Measurements from ENCODE around the gene E2F4. TPM values are rescaled to one million over a fixed set of nuclear protein-coding genes. Genes with fewer than 3 reads are reported as not detected.

The E2F4 gene
- total RNA-seq, 2 experiments from 2014 or later, result 105 to 114 TPM

DNA sequence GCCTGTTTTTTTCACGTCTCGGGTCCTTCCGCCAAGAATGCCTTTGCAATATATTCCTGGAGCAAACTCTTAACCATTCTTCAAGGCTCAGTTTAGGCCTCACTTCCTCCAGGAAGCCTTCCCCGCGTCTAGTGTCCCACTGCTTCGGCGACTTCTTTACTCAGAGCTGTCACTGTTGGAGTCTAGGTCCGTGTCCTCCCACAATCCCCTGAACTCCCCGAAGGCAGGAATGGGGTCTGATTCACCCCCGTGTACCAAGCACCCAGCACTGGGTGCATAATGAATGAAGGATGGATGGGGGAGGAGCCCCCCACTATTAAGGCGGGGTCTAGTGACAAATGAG is 8.7 kb upstream of the E2F4 start:
- peaks cover 14% of the 10 kb centered on the region for H3K27me3 Mint-ChIP-seq
- peaks cover 13% of the 10 kb centered on the region for H3K4me1 Mint-ChIP-seq
- no peak overlapping the region for H3K27ac Mint-ChIP-seq
- DNase-seq (no peak), ATAC-seq (ENCODE audit: low read depth) (no peak)
- H3K4me3 Mint-ChIP-seq, result no peak overlapping the region
- no peaks in the 10 kb centered on the region for H3K9me3 Mint-ChIP-seq
- POLR2A ChIA-PET, result interaction anchor here (1.0 to 3.4 kb wide), 3 partner anchors 10 to 61 kb away, joined by 3 to 14 read pairs (median 3); partner anchors contain the start of genes FBXL8 and TRADD
- peaks cover 4% of the 10 kb centered on the region for H3K36me3 Mint-ChIP-seq

DNA sequence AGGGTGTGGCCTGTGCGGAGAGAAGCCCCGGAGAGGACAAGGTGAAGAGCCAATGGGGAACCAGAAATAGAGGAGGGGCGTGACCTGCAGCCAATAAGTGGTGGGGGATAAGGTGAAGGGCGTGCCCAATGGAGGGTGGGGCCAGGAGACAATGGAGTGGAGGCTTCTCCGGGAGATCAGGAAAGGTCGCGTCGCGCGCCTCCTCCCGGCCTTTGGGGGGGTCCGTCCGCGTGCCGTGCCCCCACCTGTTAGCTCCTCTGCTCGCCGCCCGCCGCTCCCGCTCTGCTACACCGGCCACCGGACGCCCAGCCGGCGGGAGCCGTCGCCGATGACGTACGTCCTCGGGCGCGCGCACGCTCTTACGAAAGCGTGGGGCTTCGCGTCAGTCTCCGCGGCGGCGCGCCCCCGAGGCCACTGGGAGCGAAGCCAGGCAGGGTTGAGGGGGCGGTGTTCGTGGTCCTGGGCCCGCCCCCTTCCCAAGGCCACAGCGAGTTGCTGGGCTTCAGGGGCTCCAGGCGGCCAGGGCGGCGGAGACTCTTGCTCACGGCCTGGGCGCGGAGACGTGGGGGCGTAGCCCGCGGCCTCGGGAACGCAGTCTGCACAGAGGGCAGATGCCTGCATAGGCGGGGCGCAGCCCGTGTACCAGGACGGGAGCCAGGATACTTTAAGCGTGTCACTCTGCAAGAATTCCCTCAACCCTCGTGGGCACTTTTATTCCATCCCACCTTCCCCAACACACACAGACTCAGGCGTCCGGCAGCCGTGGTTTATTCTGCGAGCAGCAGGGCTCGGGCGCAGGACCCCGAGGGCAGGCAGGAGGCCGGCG is 8.1 kb upstream of the E2F4 start, which contains the start of gene MATCAP1:
Gene MATCAP1, minus strand, starts transcription at position 337 of the 826 bp plus-strand sequence. CDS start 3,353 bp downstream, outside the sequence.
- peaks cover 10% of the 10 kb centered on the region for H3K4me1 Mint-ChIP-seq
- H3K9me3 Mint-ChIP-seq, result no peaks in the 10 kb centered on the region
- peak within 1 kb of the TSS; percentile 86 for H3K4me3 Mint-ChIP-seq
- H3K36me3 Mint-ChIP-seq, result peaks cover 1% of the 10 kb centered on the region
- ATAC-seq (ENCODE audit: low read depth), result peak; percentile 93
- no peak within 1 kb of the TSS for H3K27ac Mint-ChIP-seq
- peaks cover 14% of the 10 kb centered on the region for H3K27me3 Mint-ChIP-seq
- POLR2A ChIA-PET, result interaction anchor here (1.0 to 3.4 kb wide), 7 partner anchors 8 to 170 kb away, joined by 3 to 14 read pairs (median 4); partner anchors contain the start of genes FBXL8 and TRADD
- DNase-seq, result peak; percentile 97

DNA sequence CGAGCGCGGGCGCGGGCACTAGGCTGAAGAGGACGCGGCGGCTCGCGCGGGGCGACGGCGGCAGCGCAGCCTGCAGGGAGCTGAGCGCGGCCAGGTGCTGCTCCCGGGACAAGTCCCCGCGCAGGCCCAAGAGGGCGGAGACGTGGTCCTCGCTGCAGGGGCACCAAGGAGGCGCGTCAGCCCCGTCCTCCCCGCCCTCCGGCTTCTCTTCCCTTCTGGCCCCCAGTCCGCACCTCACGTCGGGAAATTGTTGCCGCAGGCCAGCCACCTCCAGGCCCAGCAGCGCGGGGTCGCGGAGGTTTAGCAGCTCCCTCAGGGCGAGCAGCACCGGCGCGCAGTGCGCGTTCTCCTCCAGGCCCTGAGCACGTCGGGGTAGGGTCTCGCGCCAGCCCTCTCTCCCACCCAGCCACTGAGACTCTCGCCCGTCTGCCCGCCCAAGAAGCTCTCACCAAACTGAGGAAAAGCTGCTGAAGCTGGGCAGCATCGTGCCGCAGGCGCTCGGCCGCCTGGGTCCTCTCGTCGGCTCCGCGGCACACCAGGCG is 7.4 kb upstream of the E2F4 start:
- Mint-ChIP-seq H3K27ac (no peak overlapping the region), H3K36me3 (no peaks in the 10 kb centered on the region), H3K4me3 (peak overlapping the region; percentile 86), H3K4me1 (peaks cover 8% of the 10 kb centered on the region), H3K27me3 (peaks cover 14% of the 10 kb centered on the region), H3K9me3 (no peaks in the 10 kb centered on the region)
- POLR2A ChIA-PET, result interaction anchor here (1.2 to 3.4 kb wide), 8 partner anchors 8 to 201 kb away, joined by 3 to 14 read pairs (median 4); partner anchors contain the start of genes FBXL8 and TRADD
- no peak for DNase-seq
- ATAC-seq (ENCODE audit: low read depth), result peak; percentile 2

DNA sequence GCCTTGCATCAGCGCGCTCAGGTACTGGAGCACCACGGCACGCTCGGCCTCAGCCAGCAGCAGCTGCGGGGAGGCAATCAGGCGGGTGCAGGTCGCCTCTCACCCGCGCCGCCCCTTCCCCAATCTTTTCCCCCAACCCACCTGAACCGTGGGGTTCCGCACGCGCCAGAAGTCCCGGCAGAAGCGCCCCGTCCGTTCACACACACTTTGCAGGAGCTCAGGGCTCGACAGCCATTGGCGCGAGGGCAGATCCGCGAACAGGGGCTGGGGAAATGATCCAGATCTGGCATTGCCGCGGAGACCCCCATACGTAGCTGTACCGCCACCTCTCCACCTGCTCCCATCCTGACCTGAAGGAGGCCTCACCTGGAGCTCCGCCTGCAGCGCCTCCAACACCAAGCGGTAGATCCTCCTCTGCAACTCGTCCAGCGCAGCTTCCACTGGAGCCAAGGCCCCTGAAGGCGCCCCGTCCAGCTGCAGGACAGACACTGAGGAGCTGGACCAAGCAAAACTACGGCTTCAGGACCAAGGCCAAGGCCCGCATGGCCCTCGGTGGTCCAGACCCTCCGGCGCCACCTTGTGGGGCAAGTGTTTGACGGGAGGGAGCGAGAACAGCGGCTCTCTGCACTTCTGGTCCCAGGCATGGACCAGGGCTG is 6.8 kb upstream of the E2F4 start:
- Mint-ChIP-seq H3K9me3 (no peaks in the 10 kb centered on the region), H3K4me3 (peak overlapping the region; percentile 86), H3K27me3 (peaks cover 14% of the 10 kb centered on the region), H3K36me3 (no peaks in the 10 kb centered on the region), H3K4me1 (peaks cover 8% of the 10 kb centered on the region), H3K27ac (peak overlapping the region; percentile 76)
- DNase-seq (peak; percentile 90), ATAC-seq (ENCODE audit: low read depth) (peak; percentile 24)
- POLR2A ChIA-PET, result interaction anchor here (0.8 to 3.4 kb wide), 9 partner anchors 9 to 201 kb away, joined by 3 to 14 read pairs (median 4); partner anchors contain the start of genes B3GNT9, FBXL8 and TRADD

DNA sequence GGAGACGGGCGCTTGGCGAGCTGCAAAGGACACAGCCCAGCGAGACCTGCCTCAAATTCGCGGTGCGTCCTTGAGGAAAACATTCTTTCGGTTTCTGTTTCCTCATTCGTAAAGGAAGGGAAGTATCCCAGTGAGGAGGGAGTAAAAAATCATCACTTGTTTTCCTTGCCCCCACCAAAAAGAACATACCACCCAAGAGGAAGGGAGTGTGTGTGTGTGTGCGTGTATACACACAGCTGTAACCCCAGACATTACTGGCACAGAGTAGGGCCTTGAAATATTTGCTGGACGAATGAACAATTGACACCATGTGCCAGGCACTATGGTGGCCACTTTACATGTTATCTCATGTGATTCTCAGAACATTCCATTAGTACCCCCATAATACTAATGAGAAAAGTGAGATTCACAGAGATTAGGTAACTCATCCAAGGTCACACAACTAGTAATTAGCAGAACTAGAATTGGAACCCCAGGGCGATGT is 6.3 kb upstream of the E2F4 start:
- no peaks in the 10 kb centered on the region for H3K36me3 Mint-ChIP-seq
- peak overlapping the region; percentile 86 for H3K4me3 Mint-ChIP-seq
- H3K9me3 Mint-ChIP-seq, result no peaks in the 10 kb centered on the region
- no peak for ATAC-seq (ENCODE audit: low read depth)
- peaks cover 8% of the 10 kb centered on the region for H3K4me1 Mint-ChIP-seq
- peaks cover 14% of the 10 kb centered on the region for H3K27me3 Mint-ChIP-seq
- no peak overlapping the region for H3K27ac Mint-ChIP-seq
- DNase-seq, result no peak
- POLR2A ChIA-PET, result interaction anchor here (0.8 to 3.4 kb wide), 7 partner anchors 26 to 202 kb away, joined by 3 to 14 read pairs (median 4); partner anchors contain the start of genes B3GNT9, FBXL8 and TRADD

DNA sequence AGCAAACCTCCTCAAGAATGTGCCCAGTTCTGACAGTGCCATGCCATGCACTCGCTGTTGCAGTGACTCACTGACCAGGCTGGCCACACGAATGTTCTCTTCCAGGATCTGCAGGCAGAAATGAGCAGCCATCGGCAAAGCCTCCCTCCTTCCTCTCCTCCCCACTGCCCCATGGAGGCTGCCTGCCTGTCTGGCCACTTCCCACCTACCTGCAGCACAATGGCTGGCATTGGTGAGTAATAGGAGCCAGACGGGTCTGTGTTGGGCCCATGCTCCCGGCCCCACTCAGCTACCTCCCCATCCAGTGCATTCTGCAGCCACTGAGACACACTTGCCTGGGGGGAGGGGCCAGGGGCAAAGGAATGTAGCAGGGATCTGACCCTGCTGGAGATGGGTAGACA is 5.4 kb upstream of the E2F4 start:
- H3K27ac Mint-ChIP-seq, result no peak overlapping the region
- DNase-seq (no peak), ATAC-seq (ENCODE audit: low read depth) (no peak)
- peaks cover 14% of the 10 kb centered on the region for H3K27me3 Mint-ChIP-seq
- no peaks in the 10 kb centered on the region for H3K9me3 Mint-ChIP-seq
- peaks cover 11% of the 10 kb centered on the region for H3K4me1 Mint-ChIP-seq
- H3K36me3 Mint-ChIP-seq, result no peaks in the 10 kb centered on the region
- H3K4me3 Mint-ChIP-seq, result no peak overlapping the region
- POLR2A ChIA-PET, result no interaction called here

DNA sequence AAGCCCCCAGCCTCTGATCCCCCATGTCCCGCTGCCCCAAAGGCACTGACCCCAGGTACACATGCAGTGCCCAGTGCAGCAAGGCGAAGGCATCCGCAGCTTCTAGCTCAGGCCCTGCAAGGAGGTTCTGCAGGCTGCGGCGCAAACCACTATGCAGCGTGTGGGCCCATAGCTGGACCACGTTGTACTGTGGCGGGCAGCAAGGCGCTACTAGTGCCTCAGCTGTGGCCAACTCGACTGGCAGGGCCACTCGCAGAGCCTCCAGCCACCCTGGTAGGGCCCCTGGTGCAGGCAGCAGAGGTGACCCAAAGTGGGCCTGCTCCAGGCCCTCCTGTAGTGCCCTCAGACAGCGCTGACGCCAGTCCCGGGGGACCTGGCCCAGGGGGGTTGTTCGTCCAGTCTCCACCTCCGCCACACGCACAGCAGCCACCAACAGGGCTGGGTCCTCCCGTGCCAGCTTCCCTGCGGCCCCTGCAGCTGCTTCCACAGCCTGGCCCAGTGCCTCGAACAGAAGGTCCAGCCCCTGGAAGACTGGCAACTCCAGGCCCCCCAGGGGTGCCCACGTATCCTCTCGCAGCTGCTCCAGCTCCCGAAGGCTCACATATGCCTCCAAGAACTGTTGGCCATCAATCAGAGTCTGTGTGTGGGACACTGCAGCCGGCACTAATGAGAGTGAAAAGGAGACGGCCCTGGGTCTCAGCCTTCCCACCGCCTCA is 4.6 kb upstream of the E2F4 start:
- POLR2A ChIA-PET, result no interaction called here
- H3K36me3 Mint-ChIP-seq, result no peaks in the 10 kb centered on the region
- ATAC-seq (ENCODE audit: low read depth) (no peak), DNase-seq (no peak)
- H3K27ac Mint-ChIP-seq, result no peak overlapping the region
- peaks cover 14% of the 10 kb centered on the region for H3K4me1 Mint-ChIP-seq
- no peak overlapping the region for H3K4me3 Mint-ChIP-seq
- H3K27me3 Mint-ChIP-seq, result peaks cover 14% of the 10 kb centered on the region
- H3K9me3 Mint-ChIP-seq, result no peaks in the 10 kb centered on the region

DNA sequence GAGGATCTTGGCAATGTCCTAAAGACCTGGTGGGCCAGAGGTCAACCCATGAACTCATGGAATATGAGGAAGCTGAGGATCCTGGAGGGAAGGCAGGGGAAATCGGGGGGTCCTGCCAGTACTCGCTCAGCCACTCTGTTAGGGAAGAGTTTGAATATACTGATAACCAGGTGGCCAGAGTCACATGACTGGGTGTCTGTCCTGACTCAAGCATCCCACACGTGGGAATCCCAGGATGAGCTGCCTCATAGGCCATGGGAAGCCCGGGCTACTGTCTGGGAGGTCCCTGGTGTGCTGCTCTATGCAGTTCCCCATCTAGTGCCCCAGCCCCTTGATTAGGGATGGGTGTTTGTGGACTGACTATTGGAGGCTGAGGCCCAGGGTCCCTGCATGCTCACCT is 3.6 kb upstream of the E2F4 start:
- POLR2A ChIA-PET, result no interaction called here
- Mint-ChIP-seq H3K27me3 (peaks cover 14% of the 10 kb centered on the region), H3K4me1 (peaks cover 23% of the 10 kb centered on the region), H3K36me3 (peaks cover 4% of the 10 kb centered on the region), H3K27ac (peak overlapping the region; percentile 34), H3K9me3 (no peaks in the 10 kb centered on the region), H3K4me3 (no peak overlapping the region)
- DNase-seq (no peak), ATAC-seq (ENCODE audit: low read depth) (no peak)

DNA sequence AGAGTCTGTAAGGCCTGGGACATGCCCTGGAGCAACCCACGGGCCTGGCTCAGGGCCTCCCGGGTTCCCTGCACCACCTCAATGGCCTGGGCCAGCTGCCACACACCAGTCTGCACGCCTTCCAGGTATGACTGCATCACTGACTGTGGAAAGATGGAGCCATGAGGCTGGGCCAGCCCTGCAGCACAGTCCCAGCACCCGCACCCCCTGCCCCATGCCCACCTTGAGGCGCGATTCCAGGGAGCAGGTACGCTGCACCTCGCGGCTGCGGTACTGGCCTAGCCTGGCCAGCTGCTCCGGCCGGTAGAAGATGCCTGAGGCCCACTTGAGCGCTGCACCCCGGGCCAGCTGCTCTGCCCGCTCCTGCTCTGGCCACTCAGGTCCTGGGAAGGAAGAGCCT is 3.2 kb upstream of the E2F4 start:
- POLR2A ChIA-PET, result no interaction called here
- ATAC-seq (ENCODE audit: low read depth), result no peak
- no peak for DNase-seq
- Mint-ChIP-seq H3K27me3 (peaks cover 14% of the 10 kb centered on the region), H3K27ac (no peak overlapping the region), H3K4me3 (no peak overlapping the region), H3K4me1 (peaks cover 28% of the 10 kb centered on the region), H3K9me3 (no peaks in the 10 kb centered on the region), H3K36me3 (peaks cover 4% of the 10 kb centered on the region)

DNA sequence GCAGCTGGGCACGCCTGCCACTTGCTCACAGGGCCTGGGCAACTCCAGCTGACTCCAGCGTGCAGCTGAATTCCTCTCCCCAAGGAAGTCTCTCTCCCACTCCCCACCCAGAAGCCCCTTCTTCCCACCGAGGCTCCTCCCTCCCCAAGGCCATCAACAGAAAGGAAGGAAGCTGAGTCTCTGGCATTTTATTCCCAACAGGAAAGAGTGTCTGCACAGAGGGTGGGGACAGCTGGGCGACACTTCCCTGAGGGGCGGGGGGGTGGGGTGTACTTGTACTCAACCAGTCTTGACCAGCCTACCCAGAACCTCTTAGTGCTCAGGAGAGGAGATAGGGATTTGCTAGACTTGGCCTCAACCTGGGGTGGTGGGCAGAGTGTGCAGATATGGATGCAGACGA is 1.9 kb upstream of the E2F4 start, which contains the start of gene EXOC3L1:
Gene EXOC3L1, minus strand, starts transcription at position 96 of the 400 bp plus-strand sequence. CDS start 460 bp downstream, outside the sequence.
- no peak for ATAC-seq (ENCODE audit: low read depth)
- peaks cover 14% of the 10 kb centered on the region for H3K27me3 Mint-ChIP-seq
- no peak within 1 kb of the TSS for H3K4me3 Mint-ChIP-seq
- H3K36me3 Mint-ChIP-seq, result peaks cover 4% of the 10 kb centered on the region
- H3K4me1 Mint-ChIP-seq, result peaks cover 31% of the 10 kb centered on the region
- POLR2A ChIA-PET, result interaction anchor here (0.6 kb wide), 1 partner anchor 177 kb away, joined by 3 read pairs; no protein-coding TSS in a partner anchor
- DNase-seq, result no peak
- H3K27ac Mint-ChIP-seq, result no peak within 1 kb of the TSS
- H3K9me3 Mint-ChIP-seq, result no peaks in the 10 kb centered on the region

DNA sequence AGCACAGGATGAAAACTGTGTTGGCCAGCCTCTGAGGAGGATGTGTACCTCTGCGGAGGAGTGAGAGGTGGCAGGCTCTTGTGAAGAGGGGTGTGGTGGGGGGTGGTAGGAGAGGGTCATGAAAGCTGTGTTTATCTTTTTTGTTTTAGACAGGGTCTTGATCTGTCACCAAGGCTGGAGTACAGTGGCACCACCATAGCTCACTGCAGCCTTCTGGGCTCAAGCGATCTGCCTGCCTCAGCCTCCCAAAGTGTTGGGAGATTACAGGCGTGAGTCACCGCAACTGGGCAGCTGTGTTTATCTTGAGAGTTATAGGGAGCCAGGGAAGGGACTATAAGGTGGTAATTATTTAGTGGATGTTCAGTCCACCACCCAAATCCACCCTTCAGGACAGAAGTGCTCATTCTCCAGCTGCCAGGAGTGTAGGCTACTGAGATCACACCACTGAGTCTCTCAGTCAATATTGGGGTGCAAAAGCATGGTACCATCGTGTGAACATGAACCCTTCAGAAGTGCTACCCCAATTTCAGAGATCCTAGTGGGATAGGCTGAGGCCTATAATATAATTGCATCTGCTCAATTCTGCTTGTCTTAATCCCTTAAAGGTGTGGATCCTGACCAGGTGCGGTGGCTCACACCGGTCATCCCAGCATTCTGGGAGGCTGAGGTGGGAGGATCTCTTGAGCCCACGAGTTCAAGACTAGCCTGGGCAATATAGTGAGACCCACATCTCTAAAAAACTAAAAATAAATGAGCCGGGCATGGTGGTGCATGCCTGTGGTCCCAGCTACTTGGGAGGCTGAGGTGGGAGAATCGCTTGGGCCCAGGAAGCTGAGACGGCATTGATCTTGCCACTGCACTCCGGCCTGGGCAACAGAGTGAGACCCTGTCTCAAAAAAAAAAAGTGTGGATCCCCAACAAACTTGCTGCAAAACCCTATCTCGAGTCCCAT is 1.2 kb upstream of the E2F4 start:
- no peak for DNase-seq
- H3K9me3 Mint-ChIP-seq, result no peaks in the 10 kb centered on the region
- POLR2A ChIA-PET, result interaction anchor here (0.5 to 0.6 kb wide), 2 partner anchors 37 to 177 kb away, joined by 3 read pairs; no protein-coding TSS in a partner anchor
- H3K36me3 Mint-ChIP-seq, result peaks cover 6% of the 10 kb centered on the region
- H3K27me3 Mint-ChIP-seq, result peaks cover 7% of the 10 kb centered on the region
- no peak for ATAC-seq (ENCODE audit: low read depth)
- H3K27ac Mint-ChIP-seq, result peak overlapping the region; percentile 84
- H3K4me1 Mint-ChIP-seq, result peaks cover 24% of the 10 kb centered on the region
- H3K4me3 Mint-ChIP-seq, result no peak overlapping the region
